WTC11 (cell line): ENCODE measurements around the gene PREX1. TPM values are rescaled to one million over a fixed set of nuclear protein-coding genes. Genes with fewer than 3 reads are reported as not detected.

ENCODE experiments used
- ATAC-seq: fragments of 200-7000 bp; cut with Tn5 transposase; 2 replicates; pipeline ENCODE4 v1.10.0; 2021; ENCODE audit warnings: mild to moderate bottlenecking, moderate library complexity
- CTCF ChIA-PET: fragments of 300-600 bp; sonication (Branson Sonifier 250); formaldehyde crosslinking; loops from one replicate; lab custom pipeline; 2021; ENCODE audit warnings: antibody characterized with exemption; lab: Charles Lee
- POLR2A ChIA-PET: fragments of 350-600 bp; sonication (Branson Sonifier 250); formaldehyde crosslinking; loops from one replicate; lab custom pipeline; 2021; ENCODE audit warnings: antibody characterized with exemption; lab: Charles Lee
- DNase-seq: peaks from one replicate; pipeline ENCODE4 v3.0.0; 2021; ENCODE audit warnings: low spot score
- H3K27ac Mint-ChIP-seq: 2 replicates; pipeline ENCODE4 v1.8.0; 2021; ENCODE audit warnings: mixed read lengths
- H3K27me3 Mint-ChIP-seq: 2 replicates; pipeline ENCODE4 v1.8.0; 2021; ENCODE audit warnings: low read depth, mild to moderate bottlenecking, moderate library complexity, mixed read lengths
- H3K36me3 Mint-ChIP-seq: 2 replicates; pipeline ENCODE4 v1.8.0; 2021; ENCODE audit warnings: mixed read lengths
- H3K4me1 Mint-ChIP-seq: 2 replicates; pipeline ENCODE4 v1.8.0; 2022; ENCODE audit warnings: mixed read lengths
- H3K4me3 Mint-ChIP-seq: 2 replicates; pipeline ENCODE4 v1.8.0; 2021; ENCODE audit warnings: mild to moderate bottlenecking, moderate library complexity, mixed read lengths
- H3K9me3 Mint-ChIP-seq: 2 replicates; pipeline ENCODE4 v1.8.0; 2021; ENCODE audit warnings: mixed read lengths
- CREM ChIP-seq: sonication (generic); formaldehyde crosslinking; IDR thresholded peaks from 2 replicates; pipeline ENCODE4 v1.8.1; 2022; ENCODE audit warnings: mild to moderate bottlenecking, missing genetic modification reagents, moderate library complexity
- ESRRA ChIP-seq: sonication (generic); formaldehyde crosslinking; IDR thresholded peaks from 2 replicates; pipeline ENCODE4 v1.8.1; 2022; ENCODE audit warnings: mild to moderate bottlenecking, missing genetic modification reagents, borderline replicate concordance
- FOXJ3 ChIP-seq: sonication (generic); formaldehyde crosslinking; IDR thresholded peaks from 2 replicates; pipeline ENCODE4 v1.9.0; 2021; ENCODE audit warnings: missing genetic modification reagents, mild to moderate bottlenecking, borderline replicate concordance
- NFE2L1 ChIP-seq: sonication (generic); formaldehyde crosslinking; IDR thresholded peaks from 2 replicates; pipeline ENCODE4 v1.8.1; 2023; ENCODE audit warnings: missing genetic modification reagents
- OVOL2 ChIP-seq: fragments of 250-450 bp; sonication (Bioruptor Pico); IDR thresholded peaks from 2 replicates; pipeline ENCODE4 v1.9.0; 2021; ENCODE audit warnings: mild to moderate bottlenecking, borderline replicate concordance
- SMAD3 ChIP-seq: sonication (generic); formaldehyde crosslinking; IDR thresholded peaks from 2 replicates; pipeline ENCODE4 v1.8.0; 2022; ENCODE audit warnings: missing genetic modification reagents, mild to moderate bottlenecking, borderline replicate concordance
- TEAD4 ChIP-seq: sonication (generic); formaldehyde crosslinking; IDR thresholded peaks from 2 replicates; pipeline ENCODE4 v1.8.0; 2022; ENCODE audit warnings: mild to moderate bottlenecking, missing genetic modification reagents
- TP53 ChIP-seq: sonication (generic); formaldehyde crosslinking; IDR thresholded peaks from 2 replicates; pipeline ENCODE4 v1.8.1; 2023; ENCODE audit warnings: mild to moderate bottlenecking, missing genetic modification reagents
- ZBTB21 ChIP-seq: sonication (generic); formaldehyde crosslinking; IDR thresholded peaks from 2 replicates; pipeline ENCODE4 v1.8.1; 2023; ENCODE audit warnings: mild to moderate bottlenecking, missing genetic modification reagents, borderline replicate concordance
- ZNF121 ChIP-seq: sonication (generic); formaldehyde crosslinking; IDR thresholded peaks from 2 replicates; pipeline ENCODE4 v1.8.0; 2023; ENCODE audit warnings: missing genetic modification reagents
- total RNA-seq: library from RNA; stranded (reverse); gene quantifications from 3 replicates; pipeline ENCODE4 v1.2.3, GENCODE V29; 2021
- TF ChIP-seq, protein P1 (sequence below): sonication (generic); formaldehyde crosslinking; IDR thresholded peaks from 2 replicates; pipeline ENCODE4 v1.8.0; 2022; ENCODE audit warnings: mild to moderate bottlenecking, missing genetic modification reagents
- TF ChIP-seq, protein P2 (sequence below): sonication (generic); formaldehyde crosslinking; IDR thresholded peaks from 2 replicates; pipeline ENCODE4 v1.8.1; 2023; ENCODE audit warnings: mild to moderate bottlenecking, missing genetic modification reagents
- TF ChIP-seq, protein P3 (sequence below): sonication (generic); formaldehyde crosslinking; IDR thresholded peaks from 2 replicates; pipeline ENCODE4 v1.8.0; 2023; ENCODE audit warnings: missing genetic modification reagents
- TF ChIP-seq, protein P4 (sequence below): fragments of 250-450 bp; sonication (Bioruptor Pico); IDR thresholded peaks from 2 replicates; pipeline ENCODE4 v2.1.2; 2022; ENCODE audit warnings: mild to moderate bottlenecking, moderate library complexity
- TF ChIP-seq, protein P5 (sequence below): sonication (generic); formaldehyde crosslinking; IDR thresholded peaks from 2 replicates; pipeline ENCODE4 v1.8.1; 2022; ENCODE audit warnings: mild to moderate bottlenecking, moderate library complexity, missing genetic modification reagents
- TF ChIP-seq, protein P6 (sequence below): sonication (generic); formaldehyde crosslinking; IDR thresholded peaks from 2 replicates; pipeline ENCODE4 v1.8.1; 2022; ENCODE audit warnings: low read depth, missing genetic modification reagents, borderline replicate concordance
- TF ChIP-seq, protein P7 (sequence below): sonication (generic); formaldehyde crosslinking; IDR thresholded peaks from 2 replicates; pipeline ENCODE4 v1.8.0; 2022; ENCODE audit warnings: mild to moderate bottlenecking, missing genetic modification reagents
- TF ChIP-seq, protein P8 (sequence below): sonication (generic); formaldehyde crosslinking; IDR thresholded peaks from 2 replicates; pipeline ENCODE4 v1.8.0; 2022; ENCODE audit warnings: mild to moderate bottlenecking, missing genetic modification reagents
- TF ChIP-seq, protein P9 (sequence below): sonication (generic); formaldehyde crosslinking; IDR thresholded peaks from 2 replicates; pipeline ENCODE4 v1.8.1; 2023; ENCODE audit warnings: mild to moderate bottlenecking, moderate library complexity, missing genetic modification reagents

The PREX1 gene
- total RNA-seq, 1 experiment from 2014 or later, result 17.3 TPM

DNA sequence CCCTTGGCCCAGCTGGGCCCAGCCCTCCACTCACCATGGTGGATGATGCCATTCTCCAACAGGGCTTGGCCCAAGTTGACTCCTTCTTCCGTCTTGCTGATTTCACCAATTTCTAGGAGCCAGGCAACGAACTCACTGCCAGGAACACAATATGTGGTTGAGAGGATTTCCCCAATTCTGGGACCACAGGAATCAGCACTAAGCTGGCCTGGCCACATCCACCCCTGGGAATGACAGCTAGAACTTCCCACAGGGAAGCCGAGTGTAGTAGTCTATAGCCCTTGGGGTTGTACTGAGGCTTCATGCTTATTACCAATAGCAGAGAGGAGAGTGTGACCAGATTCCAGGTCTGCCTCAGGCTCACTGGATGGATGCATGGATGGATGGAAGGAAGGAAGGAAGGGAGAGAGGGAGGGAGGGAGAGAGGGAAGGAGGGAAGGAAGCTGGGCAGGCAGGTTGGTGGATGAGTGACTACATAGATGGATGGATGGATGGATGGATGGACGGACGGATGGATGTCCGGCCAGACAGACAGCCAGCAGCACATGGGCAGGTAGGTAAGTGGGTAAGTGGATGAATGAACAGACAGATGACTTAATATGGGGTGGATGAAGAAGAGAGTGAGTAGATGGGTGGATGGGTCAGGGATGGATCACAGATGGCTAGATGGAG, 146.5 kb downstream of the PREX1 start:
- Mint-ChIP-seq H3K27me3 (no peaks in the 10 kb centered on the region), H3K27ac (no peak overlapping the region), H3K36me3 (no peaks in the 10 kb centered on the region), H3K4me3 (no peak overlapping the region), H3K9me3 (no peaks in the 10 kb centered on the region), H3K4me1 (peaks cover 24% of the 10 kb centered on the region)
- CTCF ChIA-PET, result interaction anchor here (3.4 kb wide), 1 partner anchor 24 kb away, joined by 32 read pairs; no protein-coding TSS in a partner anchor
- ATAC-seq (no peak), DNase-seq (no peak)
- POLR2A ChIA-PET, result no interaction called here
- TF ChIP-seq TEAD4 (CRISPR knock-in tag) (no peak), ESRRA (CRISPR knock-in tag) (no peak), NFE2L1 (no peak), ZBTB21 (no peak), TP53 (CRISPR knock-in tag) (no peak), CREM (CRISPR knock-in tag) (no peak), ZNF121 (CRISPR knock-in tag) (no peak), SMAD3 (CRISPR knock-in tag) (no peak), FOXJ3 (CRISPR knock-in tag) (no peak)
- TF ChIP-seq, protein P1, sequence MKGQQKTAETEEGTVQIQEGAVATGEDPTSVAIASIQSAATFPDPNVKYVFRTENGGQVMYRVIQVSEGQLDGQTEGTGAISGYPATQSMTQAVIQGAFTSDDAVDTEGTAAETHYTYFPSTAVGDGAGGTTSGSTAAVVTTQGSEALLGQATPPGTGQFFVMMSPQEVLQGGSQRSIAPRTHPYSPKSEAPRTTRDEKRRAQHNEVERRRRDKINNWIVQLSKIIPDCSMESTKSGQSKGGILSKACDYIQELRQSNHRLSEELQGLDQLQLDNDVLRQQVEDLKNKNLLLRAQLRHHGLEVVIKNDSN (CRISPR knock-in tag), result no peak
- TF ChIP-seq, protein P2, sequence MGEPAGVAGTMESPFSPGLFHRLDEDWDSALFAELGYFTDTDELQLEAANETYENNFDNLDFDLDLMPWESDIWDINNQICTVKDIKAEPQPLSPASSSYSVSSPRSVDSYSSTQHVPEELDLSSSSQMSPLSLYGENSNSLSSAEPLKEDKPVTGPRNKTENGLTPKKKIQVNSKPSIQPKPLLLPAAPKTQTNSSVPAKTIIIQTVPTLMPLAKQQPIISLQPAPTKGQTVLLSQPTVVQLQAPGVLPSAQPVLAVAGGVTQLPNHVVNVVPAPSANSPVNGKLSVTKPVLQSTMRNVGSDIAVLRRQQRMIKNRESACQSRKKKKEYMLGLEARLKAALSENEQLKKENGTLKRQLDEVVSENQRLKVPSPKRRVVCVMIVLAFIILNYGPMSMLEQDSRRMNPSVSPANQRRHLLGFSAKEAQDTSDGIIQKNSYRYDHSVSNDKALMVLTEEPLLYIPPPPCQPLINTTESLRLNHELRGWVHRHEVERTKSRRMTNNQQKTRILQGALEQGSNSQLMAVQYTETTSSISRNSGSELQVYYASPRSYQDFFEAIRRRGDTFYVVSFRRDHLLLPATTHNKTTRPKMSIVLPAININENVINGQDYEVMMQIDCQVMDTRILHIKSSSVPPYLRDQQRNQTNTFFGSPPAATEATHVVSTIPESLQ, result no peak
- TF ChIP-seq, protein P3, sequence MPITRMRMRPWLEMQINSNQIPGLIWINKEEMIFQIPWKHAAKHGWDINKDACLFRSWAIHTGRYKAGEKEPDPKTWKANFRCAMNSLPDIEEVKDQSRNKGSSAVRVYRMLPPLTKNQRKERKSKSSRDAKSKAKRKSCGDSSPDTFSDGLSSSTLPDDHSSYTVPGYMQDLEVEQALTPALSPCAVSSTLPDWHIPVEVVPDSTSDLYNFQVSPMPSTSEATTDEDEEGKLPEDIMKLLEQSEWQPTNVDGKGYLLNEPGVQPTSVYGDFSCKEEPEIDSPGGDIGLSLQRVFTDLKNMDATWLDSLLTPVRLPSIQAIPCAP (CRISPR knock-in tag), result no peak
- TF ChIP-seq, protein P4, sequence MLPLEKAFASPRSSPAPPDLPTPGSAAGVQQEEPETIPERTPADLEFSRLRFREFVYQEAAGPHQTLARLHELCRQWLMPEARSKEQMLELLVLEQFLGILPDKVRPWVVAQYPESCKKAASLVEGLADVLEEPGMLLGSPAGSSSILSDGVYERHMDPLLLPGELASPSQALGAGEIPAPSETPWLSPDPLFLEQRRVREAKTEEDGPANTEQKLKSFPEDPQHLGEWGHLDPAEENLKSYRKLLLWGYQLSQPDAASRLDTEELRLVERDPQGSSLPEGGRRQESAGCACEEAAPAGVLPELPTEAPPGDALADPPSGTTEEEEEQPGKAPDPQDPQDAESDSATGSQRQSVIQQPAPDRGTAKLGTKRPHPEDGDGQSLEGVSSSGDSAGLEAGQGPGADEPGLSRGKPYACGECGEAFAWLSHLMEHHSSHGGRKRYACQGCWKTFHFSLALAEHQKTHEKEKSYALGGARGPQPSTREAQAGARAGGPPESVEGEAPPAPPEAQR (CRISPR knock-in tag), result no peak
- TF ChIP-seq, protein P5, sequence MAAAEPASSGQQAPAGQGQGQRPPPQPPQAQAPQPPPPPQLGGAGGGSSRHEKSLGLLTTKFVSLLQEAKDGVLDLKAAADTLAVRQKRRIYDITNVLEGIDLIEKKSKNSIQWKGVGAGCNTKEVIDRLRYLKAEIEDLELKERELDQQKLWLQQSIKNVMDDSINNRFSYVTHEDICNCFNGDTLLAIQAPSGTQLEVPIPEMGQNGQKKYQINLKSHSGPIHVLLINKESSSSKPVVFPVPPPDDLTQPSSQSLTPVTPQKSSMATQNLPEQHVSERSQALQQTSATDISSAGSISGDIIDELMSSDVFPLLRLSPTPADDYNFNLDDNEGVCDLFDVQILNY, result no peak
- TF ChIP-seq, protein P6, sequence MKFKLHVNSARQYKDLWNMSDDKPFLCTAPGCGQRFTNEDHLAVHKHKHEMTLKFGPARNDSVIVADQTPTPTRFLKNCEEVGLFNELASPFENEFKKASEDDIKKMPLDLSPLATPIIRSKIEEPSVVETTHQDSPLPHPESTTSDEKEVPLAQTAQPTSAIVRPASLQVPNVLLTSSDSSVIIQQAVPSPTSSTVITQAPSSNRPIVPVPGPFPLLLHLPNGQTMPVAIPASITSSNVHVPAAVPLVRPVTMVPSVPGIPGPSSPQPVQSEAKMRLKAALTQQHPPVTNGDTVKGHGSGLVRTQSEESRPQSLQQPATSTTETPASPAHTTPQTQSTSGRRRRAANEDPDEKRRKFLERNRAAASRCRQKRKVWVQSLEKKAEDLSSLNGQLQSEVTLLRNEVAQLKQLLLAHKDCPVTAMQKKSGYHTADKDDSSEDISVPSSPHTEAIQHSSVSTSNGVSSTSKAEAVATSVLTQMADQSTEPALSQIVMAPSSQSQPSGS, result no peak
- TF ChIP-seq, protein P7, sequence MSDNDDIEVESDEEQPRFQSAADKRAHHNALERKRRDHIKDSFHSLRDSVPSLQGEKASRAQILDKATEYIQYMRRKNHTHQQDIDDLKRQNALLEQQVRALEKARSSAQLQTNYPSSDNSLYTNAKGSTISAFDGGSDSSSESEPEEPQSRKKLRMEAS (CRISPR knock-in tag), result no peak

DNA sequence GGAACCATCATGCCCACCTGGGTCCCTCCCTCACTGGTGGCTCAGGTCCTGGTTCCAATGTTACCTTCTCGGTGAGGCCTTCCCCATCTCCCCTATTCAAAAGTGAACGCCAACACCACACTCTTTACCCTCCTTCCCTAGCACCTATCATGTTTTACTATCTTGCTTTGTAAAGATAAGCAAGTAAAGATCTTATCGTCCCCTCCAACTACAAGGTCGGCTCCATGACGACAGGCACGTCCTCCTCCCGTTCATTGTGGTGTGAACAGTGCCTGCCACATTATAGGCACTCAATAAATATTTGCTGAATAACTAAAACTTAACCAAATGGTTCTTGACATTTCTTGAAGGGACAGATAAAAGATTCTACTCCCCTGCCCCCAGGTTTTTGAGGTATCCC, 147.1 kb downstream of the PREX1 start:
- H3K27ac Mint-ChIP-seq, result no peak overlapping the region
- peaks cover 17% of the 10 kb centered on the region; the same call in 1 of the 2 replicates for H3K4me1 Mint-ChIP-seq
- ChIA-PET CTCF (no interaction called here), POLR2A (no interaction called here)
- no peaks in the 10 kb centered on the region for H3K9me3 Mint-ChIP-seq
- no peak overlapping the region for H3K4me3 Mint-ChIP-seq
- no peak for DNase-seq
- ATAC-seq, result no peak
- H3K36me3 Mint-ChIP-seq, result no peaks in the 10 kb centered on the region; the same call in 1 of the 2 replicates
- no peaks in the 10 kb centered on the region for H3K27me3 Mint-ChIP-seq
- TF ChIP-seq ZNF121 (CRISPR knock-in tag) (no peak), OVOL2 (no peak)
- TF ChIP-seq, protein P8, sequence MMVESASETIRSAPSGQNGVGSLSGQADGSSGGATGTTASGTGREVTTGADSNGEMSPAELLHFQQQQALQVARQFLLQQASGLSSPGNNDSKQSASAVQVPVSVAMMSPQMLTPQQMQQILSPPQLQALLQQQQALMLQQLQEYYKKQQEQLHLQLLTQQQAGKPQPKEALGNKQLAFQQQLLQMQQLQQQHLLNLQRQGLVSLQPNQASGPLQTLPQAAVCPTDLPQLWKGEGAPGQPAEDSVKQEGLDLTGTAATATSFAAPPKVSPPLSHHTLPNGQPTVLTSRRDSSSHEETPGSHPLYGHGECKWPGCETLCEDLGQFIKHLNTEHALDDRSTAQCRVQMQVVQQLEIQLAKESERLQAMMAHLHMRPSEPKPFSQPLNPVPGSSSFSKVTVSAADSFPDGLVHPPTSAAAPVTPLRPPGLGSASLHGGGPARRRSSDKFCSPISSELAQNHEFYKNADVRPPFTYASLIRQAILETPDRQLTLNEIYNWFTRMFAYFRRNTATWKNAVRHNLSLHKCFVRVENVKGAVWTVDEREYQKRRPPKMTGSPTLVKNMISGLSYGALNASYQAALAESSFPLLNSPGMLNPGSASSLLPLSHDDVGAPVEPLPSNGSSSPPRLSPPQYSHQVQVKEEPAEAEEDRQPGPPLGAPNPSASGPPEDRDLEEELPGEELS (CRISPR knock-in tag), result no peak
- TF ChIP-seq, protein P9, sequence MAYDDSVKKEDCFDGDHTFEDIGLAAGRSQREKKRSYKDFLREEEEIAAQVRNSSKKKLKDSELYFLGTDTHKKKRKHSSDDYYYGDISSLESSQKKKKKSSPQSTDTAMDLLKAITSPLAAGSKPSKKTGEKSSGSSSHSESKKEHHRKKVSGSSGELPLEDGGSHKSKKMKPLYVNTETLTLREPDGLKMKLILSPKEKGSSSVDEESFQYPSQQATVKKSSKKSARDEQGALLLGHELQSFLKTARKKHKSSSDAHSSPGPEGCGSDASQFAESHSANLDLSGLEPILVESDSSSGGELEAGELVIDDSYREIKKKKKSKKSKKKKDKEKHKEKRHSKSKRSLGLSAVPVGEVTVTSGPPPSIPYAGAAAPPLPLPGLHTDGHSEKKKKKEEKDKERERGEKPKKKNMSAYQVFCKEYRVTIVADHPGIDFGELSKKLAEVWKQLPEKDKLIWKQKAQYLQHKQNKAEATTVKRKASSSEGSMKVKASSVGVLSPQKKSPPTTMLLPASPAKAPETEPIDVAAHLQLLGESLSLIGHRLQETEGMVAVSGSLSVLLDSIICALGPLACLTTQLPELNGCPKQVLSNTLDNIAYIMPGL (CRISPR knock-in tag), result no peak
